Occipital lobe (tissue), 2 donors: ENCODE results near the gene KRTCAP2. TPM values are rescaled to one million over a fixed set of nuclear protein-coding genes. Genes with fewer than 3 reads are reported as not detected.
"Not testable (repeated sequence)": the region's sequence is repeated elsewhere in the genome, so short reads cannot be mapped to it uniquely, and the experiment has no call there.

Experiments
- DNase-seq: peaks from one replicate; lab custom pipeline; 2025; lab: John Stamatoyannopoulos, UW
- total RNA-seq: library from RNA; depleted of rRNA; stranded (reverse); fragments of >200 nt; gene quantifications from one replicate; pipeline ENCODE4 v1.2.3, GENCODE V29; 2014

Gene KRTCAP2
- total RNA-seq = 59.0 TPM

GRCh38 chr1:155172732-155173477, at the start of gene KRTCAP2:
KRTCAP2 (minus strand) TSS chr1:155173304; CDS start chr1:155173224, 80 bp downstream.
- DNase-seq = peak; percentile 91

- DNase-seq = not testable (repeated sequence)
These were observed 47.3 kb upstream of the KRTCAP2 start for GRCh38 chr1:155220211-155220965.

- peak; percentile 23 for DNase-seq
These were observed 46.5 kb upstream of the KRTCAP2 start for GRCh38 chr1:155219592-155220031.

- peak; percentile 73 for DNase-seq
These were observed 45.9 kb upstream of the KRTCAP2 start for GRCh38 chr1:155218854-155219591.

- not testable (repeated sequence) for DNase-seq
These were observed 41.6 kb upstream of the KRTCAP2 start for GRCh38 chr1:155214702-155215101.

GRCh38 chr1:155212051-155212440, 38.9 kb upstream of the KRTCAP2 start:
- not testable (repeated sequence) for DNase-seq

- DNase-seq = not testable (repeated sequence)
These were observed 38.4 kb upstream of the KRTCAP2 start for GRCh38 chr1:155211381-155212050.

GRCh38 chr1:155210314-155211104, 37.4 kb upstream of the KRTCAP2 start:
- no peak for DNase-seq

GRCh38 chr1:155209312-155209721, 36.2 kb upstream of the KRTCAP2 start:
- no peak for DNase-seq

GRCh38 chr1:155208541-155209311, 35.6 kb upstream of the KRTCAP2 start, which contains the start of gene MTX1:
MTX1 (plus strand) TSS chr1:155208695; CDS start chr1:155208805, 110 bp downstream.
- DNase-seq = peak; percentile 79

- DNase-seq = peak; percentile 41
These were observed 34.9 kb upstream of the KRTCAP2 start, which contains the start of gene THBS3 for GRCh38 chr1:155207806-155208540. THBS3 (minus strand) TSS chr1:155207897; CDS start chr1:155207876, 21 bp downstream.

- peak; percentile 61 for DNase-seq
These were observed 34.0 kb upstream of the KRTCAP2 start for GRCh38 chr1:155206891-155207805.

GRCh38 chr1:155205969-155206593, 33.0 kb upstream of the KRTCAP2 start:
- no peak for DNase-seq

GRCh38 chr1:155205035-155205434, 31.9 kb upstream of the KRTCAP2 start:
- DNase-seq = no peak

- DNase-seq = no peak
These were observed 29.8 kb upstream of the KRTCAP2 start for GRCh38 chr1:155202731-155203515.

GRCh38 chr1:155202198-155202597, 29.1 kb upstream of the KRTCAP2 start:
- no peak for DNase-seq
